GM20000 (cell line): Measurements from ENCODE around the gene PANX3.

Experiments used
- DNase-seq: peaks from one replicate; pipeline ENCODE4 v3.0.0; 2012; ENCODE audit warnings: low spot score
- CTCF ChIP-seq: IDR thresholded peaks from 2 replicates; pipeline ENCODE4 v1.5.1; 2012; ENCODE audit warnings: mild to moderate bottlenecking, control low read depth; ENCODE audit errors: extremely low read depth, missing control alignments

Gene PANX3

GRCh38 chr11:124611064-124611463 is at the start of gene PANX3:
PANX3 (plus strand) TSS chr11:124611428; CDS start chr11:124611557, 129 bp downstream.
- DNase-seq = no peak
- no peak for TF ChIP-seq CTCF

GRCh38 chr11:124569697-124570096 is 41.5 kb upstream of the PANX3 start, which contains the start of gene OR8A1:
OR8A1 (plus strand) TSS chr11:124569997; CDS start chr11:124570120, 123 bp downstream.
- TF ChIP-seq CTCF = no peak
- DNase-seq = no peak

- TF ChIP-seq CTCF = no peak
- no peak for DNase-seq
These were observed 41.1 kb upstream of the PANX3 start for GRCh38 chr11:124570160-124570559.

- TF ChIP-seq CTCF = no peak
- no peak for DNase-seq
These were observed 33.4 kb upstream of the PANX3 start for GRCh38 chr11:124577716-124578427.

- TF ChIP-seq CTCF = no peak
- DNase-seq = no peak
These were observed 32.5 kb upstream of the PANX3 start for GRCh38 chr11:124578761-124579160.

GRCh38 chr11:124581817-124582216 is 29.4 kb upstream of the PANX3 start:
- TF ChIP-seq CTCF = no peak
- no peak for DNase-seq

GRCh38 chr11:124582565-124582964 is 28.7 kb upstream of the PANX3 start:
- no peak for DNase-seq
- TF ChIP-seq CTCF = no peak
